Endothelial cell of umbilical vein (primary cell): ENCODE results near the gene LRRC47. TPM values are rescaled to one million over a fixed set of nuclear protein-coding genes. Genes with fewer than 3 reads are reported as not detected.

Experiments used
- BruUV-seq: library from RNA; stranded (reverse); fragments of 400-500 nt; replicated peaks from 2 replicates; lab custom pipeline; 2021; lab: Mats Ljungman, UMichigan
- CTCF ChIA-PET: fragments of 300-600, 350-600 bp; sonication (Branson Sonifier 250); formaldehyde crosslinking; loops from one replicate; lab custom pipeline; 2021; ENCODE audit warnings: antibody characterized with exemption, inconsistent platforms; lab: Charles Lee
- POLR2A ChIA-PET: fragments of 300-600, 350-600 bp; sonication (Branson Sonifier 250); formaldehyde crosslinking; loops from one replicate; lab custom pipeline; 2021; ENCODE audit warnings: antibody characterized with exemption, inconsistent platforms; lab: Charles Lee
- DNase-seq: peaks from one replicate; pipeline ENCODE4 v3.0.0-alpha.2; 2011; ENCODE audit warnings: low read depth, low spot score
- FAIRE-seq: peaks from 2 replicates; lab custom pipeline; 2011; peaks lifted over from hg19 to GRCh38; lab: Jason Lieb, UNC
- H2AFZ ChIP-seq: 2 replicates; pipeline ENCODE4 v1.6.0; 2012; ENCODE audit warnings: low read depth, low read length, control low read depth, inconsistent platforms
- H3K27ac ChIP-seq: 2 replicates; pipeline ENCODE4 v1.5.1; 2011; ENCODE audit warnings: low read depth, mild to moderate bottlenecking, control low read depth, low read length, moderate library complexity; ENCODE audit not compliant: insufficient read depth
- H3K27me3 ChIP-seq, 2 experiments: 2 replicates each; pipeline versions ENCODE4 v1.6.0 to v1.6.1; 2011; ENCODE audit warnings: low read length in 2 of 2, mixed read lengths in 1 of 2; ENCODE audit not compliant: control insufficient read depth in 2 of 2, insufficient read depth in 2 of 2
- H3K36me3 ChIP-seq, 2 experiments: 2 replicates in 1 of 2; 3 replicates in 1 of 2; pipeline ENCODE4 v1.5.1; 2011; ENCODE audit warnings: low read length in 2 of 2, mild to moderate bottlenecking in 1 of 2, moderate library complexity in 1 of 2; ENCODE audit not compliant: control insufficient read depth in 2 of 2, insufficient read depth in 2 of 2; ENCODE audit errors: extremely low read depth in 1 of 2
- H3K4me1 ChIP-seq: 3 replicates; pipeline ENCODE4 v1.5.1; 2011; ENCODE audit warnings: mild to moderate bottlenecking, low read length; ENCODE audit not compliant: control insufficient read depth, insufficient read depth; ENCODE audit errors: extremely low read depth
- H3K4me2 ChIP-seq: 2 replicates; pipeline ENCODE4 v1.6.1; 2011; ENCODE audit warnings: low read length, control low read depth, mixed read lengths; ENCODE audit not compliant: insufficient read depth
- H3K4me3 ChIP-seq, 3 experiments: fragments of 200-600 bp in 1 of 3; sonication (generic), shearing (Covaris generic) in 1 of 3; replicated peaks in 1 of 3; 2 replicates each; pipeline ENCODE4 v1.5.1; 2011 to 2016; ENCODE audit warnings: control low read depth in 3 of 3, low read length in 3 of 3, mild to moderate bottlenecking in 2 of 3, inconsistent platforms in 1 of 3, low read depth in 1 of 3, moderate library complexity in 1 of 3; ENCODE audit not compliant: insufficient read depth in 1 of 3
- H3K79me2 ChIP-seq: 2 replicates; pipeline ENCODE4 v1.6.0; 2012; ENCODE audit warnings: low read length, inconsistent platforms; ENCODE audit not compliant: control insufficient read depth, insufficient read depth
- H3K9ac ChIP-seq: replicated peaks from 2 replicates; pipeline ENCODE3; 2011; ENCODE audit warnings: low read length, control low read depth; ENCODE audit not compliant: insufficient read depth; ENCODE audit errors: extremely low read depth
- H3K9me1 ChIP-seq: replicated peaks from 3 replicates; pipeline ENCODE4 v1.6.0; 2011; ENCODE audit warnings: mild to moderate bottlenecking, low read length; ENCODE audit not compliant: control insufficient read depth, insufficient read depth; ENCODE audit errors: extremely low read depth
- H3K9me3 ChIP-seq: replicated peaks from 2 replicates; pipeline ENCODE4 v1.5.1; 2012; ENCODE audit warnings: low read length, inconsistent platforms; ENCODE audit not compliant: control insufficient read depth, insufficient read depth
- H4K20me1 ChIP-seq: replicated peaks from 2 replicates; pipeline ENCODE3; 2011; ENCODE audit warnings: mild to moderate bottlenecking, low read length; ENCODE audit not compliant: control insufficient read depth, insufficient read depth; ENCODE audit errors: extremely low read depth
- EZH2 ChIP-seq: IDR thresholded peaks from 2 replicates; pipeline ENCODE4 v1.6.1; 2012; ENCODE audit warnings: borderline replicate concordance, low read depth, mild to moderate bottlenecking, moderate library complexity, low read length, inconsistent platforms; ENCODE audit not compliant: severe bottlenecking
- FOS ChIP-seq: IDR thresholded peaks from 2 replicates; pipeline ENCODE4 v1.6.1; 2011; ENCODE audit warnings: mild to moderate bottlenecking, low read length, moderate library complexity, borderline replicate concordance; ENCODE audit not compliant: insufficient read depth
- GATA2 ChIP-seq: IDR thresholded peaks from 2 replicates; pipeline ENCODE4 v1.7.0; 2011; ENCODE audit warnings: low read depth, mild to moderate bottlenecking, moderate library complexity, mixed read lengths, low read length; ENCODE audit not compliant: insufficient read length, insufficient read depth
- JUN ChIP-seq: IDR thresholded peaks from 2 replicates; pipeline ENCODE4 v1.6.1; 2011; ENCODE audit warnings: borderline replicate concordance, low read depth; ENCODE audit not compliant: insufficient read length, insufficient read depth
- MYC ChIP-seq: IDR thresholded peaks from one replicate; pipeline ENCODE4 v1.6.1; 2011; ENCODE audit warnings: mild to moderate bottlenecking, low read depth, low read length
- POLR2A ChIP-seq: IDR thresholded peaks from 2 replicates; pipeline ENCODE4 v1.6.1; 2012; ENCODE audit warnings: low read depth, mild to moderate bottlenecking, control low read depth, low read length
- POLR2AphosphoS5 ChIP-seq: IDR thresholded peaks from 2 replicates; pipeline ENCODE4 v1.6.1; 2012; ENCODE audit warnings: low read depth, mild to moderate bottlenecking, control low read depth, low read length, moderate library complexity; ENCODE audit not compliant: insufficient read depth
- dilution Hi-C: fragments of 300-500 bp; cut with MboI; formaldehyde crosslinking; loops from one replicate; pipeline ENCODE4 v1.15.0; 2019; ENCODE audit warnings: low sequenced_read_pairs; ENCODE audit not compliant: extremely low pct_ligation_motif_present
- intact Hi-C: fragments of 100-400 bp; cut with micrococcal nuclease; formaldehyde crosslinking; loops from one replicate; pipeline ENCODE4 v1.10.0; 2022
- polyA plus RNA-seq, 4 experiments: library from polyadenylated mRNA; depleted of rRNA in 3 of 4; stranded (reverse) in 3 of 4; unstranded in 1 of 4; fragments of >200 nt; gene quantifications; 2 replicates each; pipeline versions ENCODE4 v1.2.1 to v1.2.3, GENCODE V29; 2011 to 2012; ENCODE audit warnings: missing spikeins in 1 of 4
- total RNA-seq: library from RNA; stranded (reverse); gene quantifications from 2 replicates; pipeline ENCODE4 v1.2.3, GENCODE V29; 2021
- TF ChIP-seq, protein P1 (sequence below): IDR thresholded peaks from 2 replicates; pipeline ENCODE4 v1.6.1; 2011; ENCODE audit not compliant: insufficient read depth, insufficient read length
- TF ChIP-seq, protein P2 (sequence below), 2 donors: IDR thresholded peaks; 1 replicate in 1 of 2; 2 replicates in 1 of 2; pipeline ENCODE4 v1.5.1; 2011; ENCODE audit warnings: low read length in 2 of 2, mild to moderate bottlenecking in 2 of 2, moderate library complexity in 2 of 2, control low read depth in 1 of 2, inconsistent platforms in 1 of 2, low read depth in 1 of 2; ENCODE audit not compliant: insufficient read depth in 1 of 2; ENCODE audit errors: extremely low read depth in 1 of 2

The LRRC47 gene
- total and polyA plus RNA-seq, 2 donors (not counting 3 experiments of a cell fraction or from before 2014, with no cell fraction given) = 23.7 to 42.5 TPM

DNA sequence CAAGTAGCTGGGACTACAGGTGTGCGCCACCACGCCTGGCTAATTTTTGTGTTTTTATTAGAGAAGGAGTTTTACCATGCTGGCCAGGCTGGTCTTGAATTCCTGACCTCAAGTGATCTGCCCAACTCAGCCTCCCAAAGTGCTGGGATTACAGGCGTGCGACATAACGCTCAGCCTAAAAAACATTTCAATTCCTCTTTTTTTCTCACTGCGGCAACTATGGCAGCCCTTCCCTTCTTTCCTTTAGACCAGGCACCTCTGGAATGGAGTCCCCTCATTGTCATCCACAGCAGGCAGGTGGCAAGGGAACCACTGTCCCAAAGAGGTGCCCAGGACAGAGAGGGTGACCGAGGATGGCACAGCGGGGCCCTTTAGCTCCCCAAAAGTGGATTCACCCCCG is 46.6 kb upstream of the LRRC47 start:
- Histone ChIP-seq H3K27ac (no peak overlapping the region), H3K4me2 (no peak overlapping the region), H3K9me3 (no peaks in the 10 kb centered on the region), H3K79me2 (no peaks in the 10 kb centered on the region), H3K4me1 (no peaks in the 10 kb centered on the region), H3K27me3 (no peaks in the 10 kb centered on the region), H4K20me1 (no peaks in the 10 kb centered on the region), H3K36me3 (peaks cover 5 to 17% of the 10 kb centered on the region in 2 experiments), H3K9ac (no peak overlapping the region), H3K4me3 (no peak overlapping the region), H2AFZ (no peak overlapping the region), H3K9me1 (no peaks in the 10 kb centered on the region)
- no peak for FAIRE-seq
- ChIA-PET CTCF (no interaction called here), POLR2A (no interaction called here)
- TF ChIP-seq POLR2AphosphoS5 = no peak
- dilution Hi-C loops = no loop called here
- DNase-seq = no peak
- intact Hi-C loops = no loop called here
- BruUV-seq = no TSS peak

DNA sequence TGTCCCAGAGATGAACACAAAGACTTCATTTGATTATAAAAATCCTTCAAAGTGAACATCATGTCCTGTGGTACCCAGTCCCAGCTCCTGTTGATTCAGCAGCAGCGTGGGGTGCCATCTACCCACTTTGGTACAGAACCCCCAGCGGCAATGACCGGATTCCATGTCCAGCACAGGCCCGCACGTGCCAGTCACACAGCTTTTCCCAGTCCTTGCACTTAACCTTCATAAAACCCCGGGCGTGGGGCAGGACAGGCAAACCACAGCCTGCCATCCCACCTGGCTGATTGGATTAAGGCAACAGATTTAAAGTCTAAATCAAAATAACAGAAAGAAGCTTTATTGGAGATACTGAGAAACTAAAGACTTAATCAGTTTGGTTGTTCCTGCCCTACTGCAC is 45.2 kb upstream of the LRRC47 start:
- ChIA-PET CTCF (interaction anchor here (1.4 kb wide), 1 partner anchor 15 kb away, joined by 5 read pairs; the partner anchor contains the start of genes CEP104 and DFFB), POLR2A (no interaction called here)
- H3K9ac ChIP-seq = no peak overlapping the region
- BruUV-seq = no TSS peak
- intact Hi-C loops = no loop called here
- FAIRE-seq (no peak), DNase-seq (no peak)
- peaks cover 0 to 24% of the 10 kb centered on the region in 2 experiments for H3K36me3 ChIP-seq
- no peaks in the 10 kb centered on the region for H3K9me1 ChIP-seq
- H3K27me3 ChIP-seq = no peaks in the 10 kb centered on the region
- no peaks in the 10 kb centered on the region for H3K9me3 ChIP-seq
- no peaks in the 10 kb centered on the region for H3K79me2 ChIP-seq
- no peak overlapping the region for H3K4me3 ChIP-seq
- no peak overlapping the region for H2AFZ ChIP-seq
- no peak overlapping the region for H3K4me2 ChIP-seq
- H3K4me1 ChIP-seq = no peaks in the 10 kb centered on the region
- no peaks in the 10 kb centered on the region for H4K20me1 ChIP-seq
- H3K27ac ChIP-seq = no peak overlapping the region
- TF ChIP-seq POLR2AphosphoS5 = no peak
- TF ChIP-seq EZH2 = no peak
- TF ChIP-seq FOS = no peak
- TF ChIP-seq, protein P1, sequence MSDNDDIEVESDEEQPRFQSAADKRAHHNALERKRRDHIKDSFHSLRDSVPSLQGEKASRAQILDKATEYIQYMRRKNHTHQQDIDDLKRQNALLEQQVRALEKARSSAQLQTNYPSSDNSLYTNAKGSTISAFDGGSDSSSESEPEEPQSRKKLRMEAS = no peak
- no peak for TF ChIP-seq GATA2
- no peak for TF ChIP-seq POLR2A
- TF ChIP-seq, protein P2, sequence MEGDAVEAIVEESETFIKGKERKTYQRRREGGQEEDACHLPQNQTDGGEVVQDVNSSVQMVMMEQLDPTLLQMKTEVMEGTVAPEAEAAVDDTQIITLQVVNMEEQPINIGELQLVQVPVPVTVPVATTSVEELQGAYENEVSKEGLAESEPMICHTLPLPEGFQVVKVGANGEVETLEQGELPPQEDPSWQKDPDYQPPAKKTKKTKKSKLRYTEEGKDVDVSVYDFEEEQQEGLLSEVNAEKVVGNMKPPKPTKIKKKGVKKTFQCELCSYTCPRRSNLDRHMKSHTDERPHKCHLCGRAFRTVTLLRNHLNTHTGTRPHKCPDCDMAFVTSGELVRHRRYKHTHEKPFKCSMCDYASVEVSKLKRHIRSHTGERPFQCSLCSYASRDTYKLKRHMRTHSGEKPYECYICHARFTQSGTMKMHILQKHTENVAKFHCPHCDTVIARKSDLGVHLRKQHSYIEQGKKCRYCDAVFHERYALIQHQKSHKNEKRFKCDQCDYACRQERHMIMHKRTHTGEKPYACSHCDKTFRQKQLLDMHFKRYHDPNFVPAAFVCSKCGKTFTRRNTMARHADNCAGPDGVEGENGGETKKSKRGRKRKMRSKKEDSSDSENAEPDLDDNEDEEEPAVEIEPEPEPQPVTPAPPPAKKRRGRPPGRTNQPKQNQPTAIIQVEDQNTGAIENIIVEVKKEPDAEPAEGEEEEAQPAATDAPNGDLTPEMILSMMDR (IDR thresholded peaks at IDR 0.05; ENCODE audit: extremely low read depth in 1 of 2, insufficient read depth in 1 of 2, low read depth in 1 of 2, low read length in 2 of 2) = no peak
- no peak for TF ChIP-seq JUN
- no peak for TF ChIP-seq MYC
- dilution Hi-C loops = no loop called here
